Measurements from ENCODE around the gene NDC80.
"Not testable (repeated sequence)": the region's sequence is repeated elsewhere in the genome, so short reads cannot be mapped to it uniquely, and the experiment has no call there.

NDC80 gene

DNA sequence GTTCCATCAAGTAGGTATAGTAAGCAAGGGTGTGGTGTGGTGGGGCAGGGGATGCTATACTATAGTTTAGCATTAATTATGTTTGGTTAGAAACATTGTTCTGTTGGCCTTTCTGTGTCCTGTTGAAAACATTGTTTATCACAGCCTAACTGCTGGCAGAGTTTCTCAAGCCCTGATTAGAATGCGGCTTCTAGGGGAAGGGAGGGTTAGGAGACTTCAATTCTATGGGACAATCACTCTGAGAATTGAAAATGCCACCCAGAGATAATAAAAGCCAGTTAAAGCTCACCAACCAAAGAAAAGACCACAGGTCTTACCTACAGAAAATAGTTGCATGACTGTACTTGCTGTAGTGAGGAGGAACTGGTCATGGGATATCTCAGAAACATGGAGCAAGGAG is 64.2 kb downstream of the NDC80 start:
- DNase-seq: no peak

DNA sequence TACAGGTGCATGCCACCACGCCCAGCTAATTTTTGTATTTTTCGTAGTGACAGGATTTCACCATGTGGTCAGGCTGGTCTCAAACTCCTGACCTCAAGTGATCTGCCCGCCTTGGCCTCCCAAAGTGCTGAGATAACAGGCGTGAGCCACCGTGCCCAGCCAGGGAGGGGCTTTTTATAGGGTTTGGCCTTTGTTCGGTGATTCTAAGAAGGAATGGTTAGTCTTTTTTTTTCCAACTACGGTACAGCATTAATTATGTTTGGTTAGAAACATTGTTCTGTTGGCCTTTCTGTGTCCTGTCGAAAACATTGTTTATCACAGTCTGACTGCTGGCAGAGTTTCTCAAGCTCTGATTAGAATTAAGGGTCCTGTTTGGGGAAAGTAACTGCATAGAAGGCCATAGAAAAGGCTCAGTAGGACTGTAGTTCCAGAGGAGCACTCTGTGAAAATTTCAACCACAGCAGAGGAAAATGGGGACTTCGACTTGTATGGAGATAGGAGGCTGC is 64.8 kb downstream of the NDC80 start:
- no peak for DNase-seq

DNA sequence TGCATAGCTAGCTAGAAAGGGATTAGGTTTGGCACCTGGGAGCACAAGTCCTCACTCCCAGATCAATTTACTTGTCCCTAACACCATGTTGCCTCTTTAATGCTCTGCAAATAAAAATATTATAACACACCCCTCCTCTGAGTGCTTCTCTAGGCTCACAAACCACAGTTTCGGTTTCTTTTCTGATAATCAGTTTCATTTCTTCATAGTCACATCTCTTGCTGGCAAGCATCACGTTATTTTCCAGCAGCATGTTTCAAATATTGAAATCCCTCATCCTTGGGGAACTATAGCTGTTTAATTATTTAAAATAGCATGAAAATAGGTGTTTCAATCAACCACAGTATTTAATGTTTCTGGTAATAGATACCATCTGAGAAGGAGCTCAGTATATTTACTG is 70.3 kb downstream of the NDC80 start:
- DNase-seq: no peak

- DNase-seq: no peak
These were observed 71.4 kb downstream of the NDC80 start for GRCh38 chr18:2642771-2643170.

DNA sequence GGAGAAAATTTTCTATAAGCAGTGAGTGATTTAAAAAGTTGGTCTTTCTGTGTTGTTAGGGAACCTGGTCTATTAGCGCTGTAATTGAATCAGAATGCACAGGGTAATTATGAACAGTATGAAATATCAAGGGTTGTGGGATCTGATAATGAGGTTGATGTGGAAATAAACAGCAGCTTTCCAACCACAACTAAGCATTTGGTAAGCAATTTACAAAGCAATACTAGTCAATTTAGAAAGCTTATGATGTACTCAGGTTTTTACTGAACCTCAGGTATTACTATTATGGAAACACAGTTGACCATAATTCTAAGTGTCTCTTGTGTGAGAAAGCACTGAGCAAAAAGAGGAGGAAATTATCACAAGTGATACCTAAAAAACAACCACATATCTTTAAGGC is 73.2 kb downstream of the NDC80 start:
- DNase-seq: no peak

- DNase-seq: no peak
These were observed 80.6 kb downstream of the NDC80 start for GRCh38 chr18:2651981-2652380.

- no peak for DNase-seq
These were observed 82.1 kb downstream of the NDC80 start for GRCh38 chr18:2653467-2653866.

GRCh38 chr18:2654169-2654927 is 83.0 kb downstream of the NDC80 start:
- no peak for DNase-seq

DNA sequence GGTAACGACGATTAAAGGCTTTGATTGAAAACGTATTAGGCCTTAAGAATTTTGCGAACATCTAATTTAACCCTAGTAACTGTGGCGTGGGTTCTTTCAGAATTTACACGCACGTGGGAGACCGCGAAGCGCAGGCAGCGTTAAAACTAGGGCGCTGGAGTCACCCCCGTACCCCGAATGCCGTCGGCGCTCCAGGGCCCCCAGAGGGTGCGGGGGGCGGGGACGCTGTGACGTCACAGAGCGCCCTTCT is 83.5 kb downstream of the NDC80 start:
- no peak for DNase-seq

GRCh38 chr18:2655178-2655953 is 84.0 kb downstream of the NDC80 start, which contains the start of gene SMCHD1:
SMCHD1 (plus strand) TSS chr18:2655726; CDS start chr18:2656076, 350 bp downstream.
- peak; percentile 68 to 74 for DNase-seq

DNA sequence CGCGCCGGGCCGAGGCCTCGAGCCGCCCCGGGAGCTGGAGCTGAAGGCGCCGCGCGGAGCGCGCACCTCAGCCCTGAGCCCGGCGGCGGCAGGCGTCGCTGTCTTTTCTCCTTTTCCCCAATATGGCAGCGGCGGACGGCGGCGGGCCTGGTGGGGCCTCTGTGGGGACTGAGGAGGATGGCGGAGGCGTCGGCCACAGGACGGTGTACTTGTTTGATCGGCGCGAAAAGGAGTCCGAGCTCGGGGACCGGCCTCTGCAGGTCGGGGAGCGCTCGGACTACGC is 84.5 kb downstream of the NDC80 start:
- no peak for DNase-seq

DNA sequence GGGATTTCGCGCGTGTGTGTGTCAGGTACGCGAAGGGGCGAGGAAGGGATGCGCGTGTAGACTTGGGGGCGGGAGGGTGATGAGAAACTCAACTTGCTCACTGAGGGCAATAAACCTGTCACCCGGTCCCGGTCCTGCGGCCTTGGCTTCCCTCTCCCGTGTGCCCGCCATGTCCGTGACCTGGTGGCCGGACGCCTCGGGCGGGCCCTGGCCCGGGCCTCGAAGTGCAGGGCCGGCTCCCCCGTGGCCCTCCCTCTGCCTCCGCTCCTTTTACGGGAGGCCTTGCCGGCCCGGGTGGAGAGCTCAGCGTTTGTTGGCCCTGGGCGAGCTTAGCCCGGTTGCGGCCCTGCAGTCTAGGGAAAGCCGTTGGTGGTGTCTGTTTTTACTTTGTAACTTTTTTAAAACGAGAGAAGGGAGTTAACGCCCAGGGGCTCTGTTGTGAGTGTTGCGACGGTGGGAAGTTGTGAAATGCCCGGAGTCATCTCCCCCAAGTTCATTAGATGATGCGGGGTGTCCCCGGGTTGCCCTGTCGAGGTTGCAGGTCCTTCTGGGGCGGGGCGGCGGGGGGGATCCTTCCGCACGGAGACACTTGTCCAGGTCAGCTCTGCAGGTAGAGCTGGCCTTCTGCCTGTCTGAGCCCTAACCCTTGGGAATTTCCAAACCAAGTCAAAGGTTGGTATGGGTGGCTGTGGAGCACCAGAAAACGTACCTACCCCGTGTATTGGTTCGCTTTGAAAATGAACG is 85.1 kb downstream of the NDC80 start:
- DNase-seq: peak in 1 of 2 experiments; percentile 50

DNA sequence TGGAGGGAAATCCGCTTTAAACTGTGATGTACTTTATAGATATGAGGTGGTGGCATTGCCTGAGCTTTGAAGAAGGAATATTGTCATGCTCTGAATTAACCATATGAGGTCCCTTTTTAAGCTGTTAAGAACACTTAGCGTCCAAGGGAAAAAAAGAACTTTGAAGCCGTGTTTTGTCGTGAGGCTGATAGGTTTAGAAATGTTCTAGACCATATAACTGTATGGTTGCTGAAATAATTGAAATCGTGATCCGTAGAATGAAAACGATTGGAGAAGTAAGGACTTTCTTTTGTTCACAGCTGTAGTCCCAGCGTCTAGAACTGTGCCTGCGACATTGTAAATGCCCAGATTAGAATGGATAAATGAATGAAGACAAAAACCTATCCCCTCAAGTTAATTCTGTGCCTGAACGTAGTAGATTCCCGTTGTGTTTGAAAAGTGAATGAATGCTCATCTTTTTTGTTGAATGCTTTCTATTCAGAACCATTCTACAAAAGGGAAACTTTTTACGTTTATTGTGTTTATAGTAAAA is 85.7 kb downstream of the NDC80 start:
- DNase-seq: no peak

- peak in 1 of 2 experiments; percentile 10 for DNase-seq
These were observed 86.6 kb downstream of the NDC80 start for GRCh38 chr18:2657788-2658458.

DNA sequence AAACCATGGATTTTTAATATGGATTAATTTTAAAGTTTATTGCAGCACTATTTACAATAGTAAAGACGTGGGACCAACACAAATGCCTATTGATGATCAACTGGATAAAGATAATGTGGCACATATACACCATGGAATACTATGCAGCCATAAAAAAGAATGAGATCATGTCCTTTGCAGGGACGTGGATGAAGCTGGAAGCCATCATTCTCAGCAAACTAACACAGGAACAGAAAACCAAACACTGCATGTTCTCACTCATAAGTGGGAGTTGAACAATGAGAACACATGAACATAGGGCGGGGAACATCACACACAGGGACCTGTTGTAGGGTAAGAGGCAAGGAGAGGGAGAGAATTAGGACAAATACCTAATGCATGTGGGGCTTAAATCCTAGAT is 89.5 kb downstream of the NDC80 start:
- DNase-seq: not testable (repeated sequence)

- not testable (repeated sequence) for DNase-seq
These were observed 90.9 kb downstream of the NDC80 start for GRCh38 chr18:2662288-2662687.

DNA sequence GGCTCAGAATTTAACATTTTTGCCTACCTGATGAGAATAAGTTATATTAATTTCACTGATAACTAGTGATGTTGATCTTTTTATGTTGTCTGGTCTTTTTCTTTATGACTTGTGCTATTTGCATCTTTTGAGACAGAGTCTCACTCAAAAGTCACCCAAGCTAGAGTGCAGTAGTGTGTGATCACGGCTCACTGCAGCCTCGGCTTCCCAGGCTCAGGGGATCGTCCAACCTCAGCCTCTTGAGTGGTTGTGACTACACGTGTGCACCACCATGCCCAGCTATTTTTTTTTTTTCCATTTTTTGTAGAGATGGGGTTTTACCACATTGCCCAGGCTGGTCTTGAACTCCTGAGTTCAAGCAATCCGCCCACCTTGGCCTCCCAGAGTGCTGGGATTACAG is 91.6 kb downstream of the NDC80 start:
- no peak for DNase-seq

Data from SHP77 (cell line).